Right kidney (tissue), 1 donor: ENCODE results near the gene SLC25A38.

ENCODE experiments used
- DNase-seq: peaks from one replicate; pipeline ENCODE4 v3.0.0-alpha.2; 2016

The SLC25A38 gene

DNA sequence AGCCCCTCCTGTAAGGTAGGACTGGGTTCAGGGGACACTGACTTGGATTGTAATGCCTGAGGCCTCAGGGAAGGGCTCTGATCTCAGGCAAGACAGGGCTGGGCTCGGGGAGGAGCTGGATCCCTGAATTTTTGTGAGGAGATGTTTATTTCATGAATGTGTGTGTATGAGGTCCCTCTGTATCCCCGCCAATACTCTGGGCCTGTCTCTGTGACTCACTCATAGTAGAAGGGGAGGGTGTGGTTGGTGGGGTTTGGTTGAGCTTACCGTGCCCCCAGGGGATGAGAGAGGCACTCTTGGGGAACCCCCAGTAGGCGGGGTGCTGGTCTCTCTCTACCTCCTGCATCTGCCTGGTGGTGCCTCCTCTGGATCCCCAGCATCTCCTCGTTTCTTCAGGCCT lies 51.4 kb downstream of the SLC25A38 start:
- no peak for DNase-seq

DNA sequence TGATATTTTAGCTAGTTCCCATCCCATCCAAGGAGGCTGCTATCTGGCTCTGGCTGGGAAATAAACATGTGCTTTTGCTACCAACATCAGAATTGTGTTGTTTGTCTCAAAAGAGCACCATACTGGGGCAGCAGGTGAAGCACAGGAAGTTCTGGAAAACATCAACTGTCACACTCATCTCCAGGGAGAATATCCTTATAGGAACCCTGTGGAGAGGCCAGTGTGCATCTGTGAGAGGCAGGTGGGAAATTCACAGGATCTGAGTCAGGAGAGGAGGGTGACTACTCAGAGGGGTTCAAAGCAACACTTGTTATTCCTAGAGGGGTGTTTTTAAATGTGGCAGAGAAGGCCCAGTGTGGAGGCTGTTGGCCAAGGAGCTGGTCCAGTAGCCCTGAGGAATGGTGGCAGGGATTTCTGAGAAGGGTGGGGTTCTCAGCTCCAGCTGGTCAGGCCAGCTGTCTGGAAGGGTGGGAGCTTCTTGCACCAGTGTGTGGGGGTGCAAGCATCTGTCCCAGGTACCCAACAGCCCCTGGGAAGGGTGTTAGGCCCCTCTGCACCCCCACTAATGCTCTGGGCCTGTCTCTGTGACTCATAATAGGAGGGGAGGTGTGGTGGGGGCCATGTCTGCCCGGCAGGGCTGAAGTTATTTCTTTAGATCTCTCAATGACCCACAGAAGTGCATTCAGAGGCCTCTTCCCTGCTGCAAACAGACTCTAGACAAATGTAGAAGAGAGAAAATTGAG lies 52.0 kb downstream of the SLC25A38 start:
- no peak for DNase-seq

DNA sequence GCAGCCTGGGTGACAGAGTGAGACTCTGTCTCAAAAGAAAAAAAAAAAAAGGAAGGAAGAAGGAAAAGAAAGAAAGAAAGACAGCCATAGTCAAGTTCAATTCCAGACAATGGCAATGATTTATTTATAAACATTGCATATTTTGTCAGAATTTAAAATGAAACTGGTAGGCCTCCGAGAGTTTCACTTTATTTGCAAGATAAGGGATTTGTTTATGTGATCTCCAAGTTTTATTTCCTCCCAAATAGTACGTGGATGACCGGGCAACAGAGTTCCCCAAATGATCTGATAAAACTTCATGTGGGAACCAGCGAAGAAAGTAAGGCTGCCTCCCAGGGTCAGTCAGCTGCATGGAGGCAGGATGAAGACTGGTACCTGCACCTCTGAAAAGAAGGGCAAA lies 55.7 kb downstream of the SLC25A38 start:
- DNase-seq: no peak

DNA sequence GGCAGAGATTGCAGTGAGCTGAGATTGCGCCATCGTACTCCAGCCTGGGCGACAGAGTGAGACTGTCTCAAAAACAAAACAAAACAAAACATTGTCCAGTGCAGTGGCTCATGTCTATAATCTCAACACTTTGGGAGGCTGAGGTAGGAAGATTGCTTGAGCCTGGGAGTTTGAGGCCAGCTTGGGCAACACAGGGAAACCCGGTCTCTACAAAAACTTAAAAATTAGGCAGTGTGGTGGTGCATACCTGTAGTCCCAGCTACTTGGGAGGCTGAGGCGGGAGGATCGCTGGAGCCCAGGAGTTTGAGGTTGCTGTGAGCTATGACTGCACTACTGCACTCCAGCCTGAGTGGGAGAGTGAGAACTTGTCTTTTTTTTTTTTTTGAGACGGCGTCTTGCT lies 57.1 kb downstream of the SLC25A38 start:
- no peak for DNase-seq

DNA sequence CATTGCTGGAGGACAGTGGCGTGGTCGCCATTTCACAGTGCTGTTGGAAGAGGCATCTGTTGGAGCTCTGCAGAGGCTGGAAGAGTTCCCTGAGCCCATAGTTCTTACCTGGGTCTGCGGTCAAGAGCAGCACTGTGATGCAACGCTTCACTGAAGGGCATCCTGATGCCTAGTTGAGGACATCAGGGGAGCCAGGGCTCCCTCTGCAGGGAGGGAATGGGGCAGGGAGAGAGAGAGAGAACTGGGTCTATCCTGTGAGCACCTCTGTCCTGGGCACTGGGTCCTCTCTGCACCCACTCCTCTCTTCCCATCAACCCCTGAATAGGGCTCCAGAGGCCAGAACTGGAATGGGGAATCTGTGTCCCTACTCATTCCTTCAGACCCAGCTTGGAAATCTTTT lies 60.4 kb downstream of the SLC25A38 start:
- DNase-seq: no peak

DNA sequence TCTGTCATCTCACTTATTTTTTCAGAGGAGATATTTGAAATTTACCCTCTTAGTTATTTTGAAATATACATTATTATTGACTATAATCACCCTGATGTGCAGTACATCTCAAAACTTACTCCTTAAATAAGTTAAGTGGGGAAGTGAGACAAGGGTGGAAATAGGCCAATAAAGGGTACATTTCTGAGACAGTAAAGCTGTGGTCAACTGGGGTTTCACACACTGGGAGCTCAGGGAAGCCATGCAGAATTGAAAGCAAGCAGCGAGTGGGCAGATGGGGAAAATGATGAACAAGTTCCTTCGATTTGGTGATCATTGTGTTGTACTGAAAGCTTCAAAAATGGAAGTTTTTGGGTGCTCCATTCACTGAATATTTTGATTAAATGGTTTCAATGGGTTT lies 62.8 kb downstream of the SLC25A38 start:
- DNase-seq: no peak

DNA sequence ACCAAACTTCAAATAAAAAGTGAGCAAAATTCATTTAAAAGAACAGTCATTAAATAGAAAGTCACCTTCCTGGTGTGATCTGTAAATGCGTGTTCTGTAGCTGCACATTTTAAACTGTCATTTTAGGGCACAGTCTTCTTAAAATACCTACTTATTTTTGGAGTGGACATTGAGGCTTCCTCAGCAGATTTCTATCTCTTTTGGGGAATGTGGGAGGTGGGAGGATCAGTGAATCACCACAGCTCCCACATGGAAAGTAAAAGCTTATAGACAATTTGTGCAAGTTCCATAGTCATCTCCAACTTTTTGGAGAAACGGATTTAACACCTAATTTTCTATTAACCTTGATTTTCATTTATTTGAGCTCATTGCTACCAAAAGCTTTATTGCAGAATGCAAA lies 63.3 kb downstream of the SLC25A38 start:
- DNase-seq: no peak
